NCI-H146 treated with DMSO at 0.1 percent for 48 hours (cell line): ENCODE data around the gene RBSN.

Experiments
- DNase-seq: peaks from one replicate; lab custom pipeline; 2025; ENCODE audit not compliant: unreplicated experiment; lab: John Stamatoyannopoulos, UW

RBSN gene

GRCh38 chr3:15023719-15024118, 75.2 kb downstream of the RBSN start:
- no peak for DNase-seq

- DNase-seq: no peak
These were observed 75.7 kb downstream of the RBSN start for GRCh38 chr3:15023249-15023648.
